K562 (cell line): ENCODE data around the gene LMO3. TPM values are rescaled to one million over a fixed set of nuclear protein-coding genes. Genes with fewer than 3 reads are reported as not detected.

Source experiments
- ATAC-seq: fragments of 200-7000 bp; cut with Tn5 transposase; 3 replicates; pipeline ENCODE4 v1.9.1; 2020; ENCODE audit warnings: moderate library complexity
- BruUV-seq: library from RNA; stranded (reverse); fragments of 400-500 nt; replicated peaks from 2 replicates; lab custom pipeline; 2021; lab: Mats Ljungman, UMichigan
- CTCF ChIA-PET: fragments of 300-600 bp; formaldehyde crosslinking; extraction: SDS; loops from one replicate; lab custom pipeline; 2021; ENCODE audit warnings: low intra/inter-chr PET ratio; lab: Yijun Ruan, JAX
- POLR2A ChIA-PET: fragments of 300-600, 350-650 bp; sonication (Branson Sonifier 250); formaldehyde crosslinking; extraction: SDS; loops from one replicate; lab custom pipeline; 2021; ENCODE audit warnings: antibody characterized with exemption, inconsistent platforms; lab: Yijun Ruan, JAX
- DNase-seq, 4 experiments: peaks; one replicate each; pipeline versions ENCODE4 v3.0.0 to v3.0.0-alpha.2; 2011 to 2018; ENCODE audit warnings: low spot score in 3 of 4, mixed read lengths in 3 of 4; ENCODE audit errors: extremely low read depth in 1 of 4
- FAIRE-seq: peaks from 2 replicates; lab custom pipeline; 2011; peaks lifted over from hg19 to GRCh38; lab: Jason Lieb, UNC
- H2AFZ ChIP-seq: 2 replicates; pipeline ENCODE4 v1.6.0; 2011; ENCODE audit warnings: low read depth, low read length, control low read depth, inconsistent platforms
- H3K27ac ChIP-seq: fragments of 200-600 bp; 3 replicates; pipeline ENCODE4 v1.8.0; 2011; ENCODE audit warnings: low read depth, mild to moderate bottlenecking, control low read depth, inconsistent platforms, low read length, moderate library complexity, mixed read lengths; ENCODE audit errors: extremely low read depth
- H3K27me3 ChIP-seq, 2 experiments: fragments of 300-600 bp in 1 of 2; 2 replicates in 1 of 2; 3 replicates in 1 of 2; pipeline versions ENCODE4 v1.6.0 to v1.8.0; 2011; ENCODE audit warnings: inconsistent platforms in 2 of 2, low read length in 2 of 2, mild to moderate bottlenecking in 1 of 2, mixed read lengths in 1 of 2, moderate library complexity in 1 of 2; ENCODE audit not compliant: control insufficient read depth in 2 of 2, insufficient read depth in 2 of 2
- H3K36me3 ChIP-seq: fragments of 300-600 bp; 3 replicates; pipeline ENCODE4 v1.8.0; 2011; ENCODE audit warnings: mild to moderate bottlenecking, low read length, inconsistent platforms; ENCODE audit not compliant: control insufficient read depth, insufficient read depth
- H3K4me1 ChIP-seq, 2 experiments: fragments of 200-600 bp in 1 of 2; replicated peaks in 1 of 2; 2 replicates in 1 of 2; 3 replicates in 1 of 2; pipeline versions ENCODE4 v1.5.1 to v1.8.0; 2011; ENCODE audit warnings: inconsistent platforms in 2 of 2, low read length in 2 of 2, mild to moderate bottlenecking in 1 of 2, mixed read lengths in 1 of 2, moderate library complexity in 1 of 2; ENCODE audit not compliant: control insufficient read depth in 2 of 2, insufficient read depth in 2 of 2
- H3K4me2 ChIP-seq: 2 replicates; pipeline ENCODE4 v1.6.1; 2011; ENCODE audit warnings: low read length, control low read depth, inconsistent platforms, mixed read lengths; ENCODE audit not compliant: insufficient read depth
- H3K4me3 ChIP-seq: fragments of 200-600 bp; sonication (generic), shearing (Covaris generic); 2 replicates; pipeline ENCODE4 v1.5.1; 2016; ENCODE audit warnings: control low read depth, inconsistent platforms
- H3K79me2 ChIP-seq: fragments of 200-600 bp; 3 replicates; pipeline ENCODE4 v1.8.0; 2011; ENCODE audit warnings: low read length, inconsistent platforms; ENCODE audit not compliant: control insufficient read depth, insufficient read depth
- H3K9ac ChIP-seq, 2 experiments: 2 replicates each; pipeline versions ENCODE4 v1.6.0 to v1.6.1; 2011; ENCODE audit warnings: low read depth in 2 of 2, low read length in 2 of 2, control low read depth in 1 of 2, inconsistent platforms in 1 of 2, mild to moderate bottlenecking in 1 of 2, mixed read lengths in 1 of 2; ENCODE audit not compliant: insufficient read depth in 1 of 2
- H3K9me1 ChIP-seq: one replicate; pipeline ENCODE4 v1.6.0; 2011; ENCODE audit warnings: inconsistent platforms, mild to moderate bottlenecking, low read length, moderate library complexity; ENCODE audit not compliant: control insufficient read depth, insufficient read depth
- H3K9me3 ChIP-seq: replicated peaks from 2 replicates; pipeline ENCODE4 v1.5.1; 2011; ENCODE audit warnings: low read depth, low read length, inconsistent platforms; ENCODE audit not compliant: control insufficient read depth, insufficient read depth
- H4K20me1 ChIP-seq: replicated peaks from 2 replicates; pipeline ENCODE4 v1.6.1; 2011; ENCODE audit warnings: low read length, inconsistent platforms, mixed read lengths; ENCODE audit not compliant: control insufficient read depth, insufficient read depth
- COPS2 ChIP-seq: fragments of 450-650 bp; conservative IDR thresholded peaks from 2 replicates; pipeline ENCODE4 v1.6.1; 2016; ENCODE audit warnings: mild to moderate bottlenecking, moderate library complexity
- ID3 ChIP-seq, 2 experiments: fragments of 250-450 bp in 1 of 2; fragments of 450-650 bp in 1 of 2; sonication (Bioruptor Pico) in 1 of 2; IDR thresholded peaks; 2 replicates each; pipeline versions ENCODE4 v1.6.1 to v1.8.0; 2016 to 2021; ENCODE audit warnings: mild to moderate bottlenecking in 2 of 2, moderate library complexity in 2 of 2, missing compliant biosample characterization in 1 of 2, missing genetic modification characterization in 1 of 2
- NR2C1 ChIP-seq, 2 experiments: fragments of 450-650 bp; IDR thresholded peaks; 2 replicates each; pipeline ENCODE4 v1.6.1; 2017; ENCODE audit warnings: mild to moderate bottlenecking in 2 of 2, antibody characterized with exemption in 1 of 2, inconsistent platforms in 1 of 2, missing compliant biosample characterization in 1 of 2, missing genetic modification characterization in 1 of 2
- TSHZ1 ChIP-seq: fragments of 250-450 bp; sonication (Bioruptor Pico); IDR thresholded peaks from 2 replicates; pipeline ENCODE4 v1.4.0; 2020; ENCODE audit warnings: mild to moderate bottlenecking, moderate library complexity
- ZKSCAN1 ChIP-seq: fragments of 150-350 bp; IDR thresholded peaks from 2 replicates; pipeline ENCODE4 v1.6.1; 2016; ENCODE audit warnings: low read depth, low read length
- WGBS: fragments of 100-300 bp; shearing (Covaris generic); methylation state at CpG from one replicate; pipeline ENCODE4 v1.1.6; 2016; ENCODE audit warnings: low coverage, mixed read lengths; ENCODE audit not compliant: insufficient coverage; ENCODE audit errors: missing lambda C conversion rate; 5-methylcytosine and 5-hydroxymethylcytosine counted together
- in situ Hi-C: fragments of 300-500 bp; cut with MboI; formaldehyde crosslinking; loops from 4 replicates; pipeline ENCODE4 v1.15.0; 2018; ENCODE audit warnings: inconsistent platforms, mixed read lengths
- intact Hi-C: fragments of 100-400 bp; cut with micrococcal nuclease; formaldehyde crosslinking; loops from 2 replicates; pipeline ENCODE4 v1.14.2; 2022
- polyA plus RNA-seq, 8 experiments: library from polyadenylated mRNA; depleted of rRNA in 4 of 8; stranded (reverse) in 5 of 8; unstranded in 3 of 8; fragments of >200 nt; fragmentation: Nextera tagmentation in 2 of 8; fragmentation: Illumina TruSeq in 1 of 8; extraction: Ambion mirVana in 2 of 8; extraction: Trizol in 1 of 8; gene quantifications; 2 replicates each; pipeline versions ENCODE4 v1.2.1 to v1.2.3, GENCODE V29; 2011 to 2014; ENCODE audit warnings: inconsistent platforms in 1 of 8, missing spikeins in 1 of 8
- total RNA-seq, 7 experiments: library from RNA; depleted of rRNA in 6 of 7; stranded (reverse); fragments of >200 nt in 6 of 7; fragmentation: Illumina TruSeq in 2 of 7; extraction: Trizol in 2 of 7; gene quantifications; 2 replicates each; pipeline versions ENCODE4 v1.2.1 to v1.2.3, GENCODE V29; 2011 to 2021; ENCODE audit warnings: low replicate concordance in 1 of 7

Gene LMO3
- total and polyA plus RNA-seq, 9 of the 15 experiments (the other 6 are each of a cell fraction or from before 2014, with no cell fraction given), result 0.04 to 0.40 (median 0.05) TPM; not detected in 6

DNA sequence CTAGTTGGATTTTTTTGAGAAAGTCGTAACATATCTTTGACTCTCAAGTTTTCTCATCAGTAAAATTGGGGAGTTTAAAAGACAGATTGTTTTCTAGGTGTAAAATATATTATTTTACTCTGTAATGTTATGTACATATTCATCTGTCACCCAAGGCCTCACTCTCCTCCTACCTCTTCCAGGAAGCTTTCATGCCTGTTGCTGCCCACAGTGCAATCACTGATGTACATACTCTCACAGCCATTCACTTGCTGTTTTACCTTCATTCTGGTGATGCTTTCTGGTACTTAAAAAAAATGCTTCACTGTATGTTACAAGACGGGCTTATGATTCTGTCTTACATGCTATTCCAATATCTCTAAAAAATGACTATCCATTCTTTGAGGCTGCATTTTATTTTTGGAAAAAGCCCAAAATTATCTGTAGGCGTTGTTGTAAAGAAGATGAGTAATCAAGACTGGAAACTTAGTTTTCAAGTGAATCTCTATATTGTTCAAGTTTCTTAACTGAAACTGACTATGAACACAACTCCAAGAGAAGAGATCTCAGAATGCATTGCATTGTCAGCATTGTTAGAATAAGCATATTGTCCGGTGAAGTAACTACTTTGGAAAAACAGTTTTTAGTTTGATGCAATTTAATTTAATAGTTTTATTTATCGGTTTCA lies 82.5 kb downstream of the LMO3 start:
- 0% methylated on average over 5 of the region's 5 CpGs for WGBS
- H3K4me1 ChIP-seq, result no peaks in the 10 kb centered on the region
- no peak overlapping the region for H3K4me3 ChIP-seq
- no peak for ATAC-seq
- H3K27me3 ChIP-seq, result no peaks in the 10 kb centered on the region
- no peak overlapping the region for H2AFZ ChIP-seq
- H3K9me1 ChIP-seq, result no peaks in the 10 kb centered on the region
- ChIA-PET POLR2A (no interaction called here), CTCF (no interaction called here)
- H3K79me2 ChIP-seq, result no peaks in the 10 kb centered on the region
- no peak overlapping the region for H3K4me2 ChIP-seq
- no peaks in the 10 kb centered on the region for H4K20me1 ChIP-seq
- TF ChIP-seq ZKSCAN1 (no peak), NR2C1 (IDR thresholded peaks at IDR 0.05) (no peak), NR2C1 (tag; IDR thresholded peaks at IDR 0.05) (no peak), ID3 (CRISPR knock-in tag; IDR thresholded peaks at IDR 0.05) (no peak), ID3 (tag; IDR thresholded peaks at IDR 0.05) (no peak), TSHZ1 (no peak), COPS2 (no peak)
- in situ Hi-C loops (no loop called here), intact Hi-C loops (no loop called here)
- no peaks in the 10 kb centered on the region for H3K9me3 ChIP-seq
- no peak for DNase-seq
- no TSS peak for BruUV-seq
- no peak overlapping the region for H3K9ac ChIP-seq
- no peak overlapping the region for H3K27ac ChIP-seq
- H3K36me3 ChIP-seq, result no peaks in the 10 kb centered on the region
- FAIRE-seq, result no peak
